NCI-H2171 treated with DMSO at 0.1 percent for 48 hours (cell line): ENCODE measurements around the gene PIK3R5.
"Not testable (repeated sequence)": the region's sequence is repeated elsewhere in the genome, so short reads cannot be mapped to it uniquely, and the experiment has no call there.

Experiments used
- DNase-seq: peaks from one replicate; lab custom pipeline; 2025; lab: John Stamatoyannopoulos, UW

Gene PIK3R5

GRCh38 chr17:8984225-8984624 is 18.7 kb upstream of the PIK3R5 start:
- DNase-seq, result not testable (repeated sequence)

DNA sequence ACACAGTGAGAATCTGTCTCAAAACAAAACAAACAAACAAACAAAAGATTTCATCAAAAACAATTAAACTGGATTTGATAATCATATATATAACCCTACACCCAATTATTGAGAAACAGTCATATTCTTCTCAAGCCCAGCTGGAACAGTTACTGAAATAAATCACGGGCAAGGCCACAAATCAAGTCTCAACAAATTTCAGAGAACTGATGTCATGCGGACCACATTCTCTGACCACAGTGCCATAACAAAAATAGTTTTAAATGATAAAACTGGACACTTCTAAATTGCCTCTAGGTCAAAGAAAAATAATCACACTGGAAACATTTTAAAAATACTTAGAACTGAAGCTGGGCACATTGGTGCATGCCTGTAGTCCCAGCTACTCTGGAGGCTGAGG is 15.9 kb upstream of the PIK3R5 start:
- no peak for DNase-seq

DNA sequence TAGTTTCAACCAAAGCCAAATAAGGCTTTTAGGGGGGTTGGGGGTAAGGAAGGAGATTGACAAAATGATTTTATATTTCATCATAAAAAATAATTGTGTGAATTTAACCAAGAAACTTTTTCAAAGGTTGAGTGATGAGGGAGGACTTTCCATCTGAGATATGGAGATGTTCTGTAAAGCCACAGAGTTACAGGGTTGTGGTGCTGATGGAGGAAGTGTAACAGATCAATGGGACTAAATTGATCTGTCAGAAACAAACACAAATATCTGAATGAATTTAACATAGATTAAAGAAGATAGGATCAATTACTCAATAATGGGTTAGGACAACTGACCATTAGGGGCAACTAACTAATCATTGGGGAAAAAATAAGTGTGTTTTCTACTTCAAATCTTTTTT is 14.2 kb upstream of the PIK3R5 start:
- no peak for DNase-seq

GRCh38 chr17:8976638-8977037 is 11.1 kb upstream of the PIK3R5 start:
- DNase-seq, result no peak

DNA sequence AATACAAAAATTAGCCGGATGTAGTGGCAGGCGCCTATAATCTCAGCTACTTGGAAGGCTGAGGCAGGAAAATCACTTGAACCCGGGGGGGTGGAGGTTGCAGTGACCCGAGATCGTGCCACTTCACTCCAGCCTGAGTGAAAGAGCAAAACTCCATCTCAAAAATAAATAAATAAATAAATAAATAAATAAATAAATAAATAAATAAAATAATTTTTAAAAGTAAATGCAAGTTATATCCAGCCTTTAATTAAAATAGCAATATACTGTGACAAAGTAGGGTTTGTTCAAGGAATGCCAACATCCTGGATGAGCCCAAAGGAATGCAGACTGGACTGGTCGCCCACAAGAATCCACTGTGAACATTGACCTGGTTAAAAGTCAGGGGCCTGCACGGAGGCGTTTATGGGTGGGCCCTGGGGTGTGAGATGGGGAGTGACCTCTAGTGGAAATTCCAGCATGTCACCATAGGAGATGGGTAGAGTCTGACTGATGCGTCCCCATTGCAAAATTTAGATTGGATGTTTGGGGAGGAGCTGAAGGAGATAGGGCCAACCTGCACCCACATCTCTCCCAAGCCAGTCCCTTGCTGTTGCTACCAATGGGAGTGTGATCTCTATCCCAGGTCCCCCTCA is 9.7 kb upstream of the PIK3R5 start:
- no peak for DNase-seq

GRCh38 chr17:8969901-8970300 is 4.4 kb upstream of the PIK3R5 start:
- no peak for DNase-seq

DNA sequence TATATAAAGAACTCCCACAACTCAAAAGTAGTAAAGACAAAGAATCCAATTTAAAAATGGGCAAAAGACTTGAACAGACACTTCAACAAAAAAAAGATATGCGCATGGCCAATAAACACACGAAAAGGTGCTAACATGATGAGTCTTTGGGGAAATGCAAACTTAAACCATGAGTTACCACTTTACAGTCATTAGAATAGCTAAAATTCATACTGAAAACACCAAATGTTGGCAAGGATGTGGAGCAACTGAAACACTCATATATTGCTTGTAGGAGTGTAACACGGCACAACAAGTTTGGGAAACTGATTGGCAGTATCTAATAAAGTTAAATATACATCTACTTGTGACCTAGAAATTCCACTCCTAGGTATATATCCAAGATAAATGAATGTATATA is 3.0 kb upstream of the PIK3R5 start:
- DNase-seq, result no peak

GRCh38 chr17:8967861-8968260 is 2.4 kb upstream of the PIK3R5 start:
- no peak for DNase-seq

- DNase-seq, result no peak
Observed at GRCh38 chr17:8966926-8967325, 1.4 kb upstream of the PIK3R5 start.

DNA sequence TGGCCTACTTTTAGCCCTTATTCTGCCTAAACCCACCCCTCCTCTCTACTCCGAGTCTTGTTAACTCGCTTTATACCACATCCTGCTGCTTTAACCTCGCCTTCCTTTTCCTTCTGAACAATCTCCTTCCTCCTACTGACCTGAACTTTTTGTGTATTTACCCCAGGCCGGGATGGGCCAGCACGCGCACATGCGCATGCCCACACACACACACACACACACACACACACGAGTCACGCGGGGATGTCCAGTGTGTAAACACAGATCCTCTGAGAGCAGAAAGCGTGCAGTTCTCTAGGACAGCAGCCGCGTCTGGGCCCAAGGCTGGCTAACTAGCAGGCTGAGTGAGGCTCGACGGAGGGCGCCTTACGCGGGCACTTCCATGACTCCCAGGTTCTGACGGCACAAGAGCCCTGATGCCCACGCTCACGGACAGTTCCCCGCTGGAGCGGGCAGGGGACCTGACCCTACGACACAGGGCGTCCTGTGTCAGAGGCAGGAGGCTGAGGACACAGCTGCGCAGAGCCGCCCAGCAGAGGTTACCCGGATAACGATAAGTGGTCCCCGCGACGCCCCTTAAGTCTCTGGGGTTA is 610 bp downstream of the PIK3R5 start:
- no peak for DNase-seq

- no peak for DNase-seq
Observed at GRCh38 chr17:8963647-8964258, 1.8 kb downstream of the PIK3R5 start.

GRCh38 chr17:8963014-8963413 is 2.5 kb downstream of the PIK3R5 start:
- no peak for DNase-seq

- no peak for DNase-seq
Observed at GRCh38 chr17:8961829-8962228, 3.7 kb downstream of the PIK3R5 start.

- DNase-seq, result no peak
Observed at GRCh38 chr17:8960325-8961140, 5.0 kb downstream of the PIK3R5 start.

DNA sequence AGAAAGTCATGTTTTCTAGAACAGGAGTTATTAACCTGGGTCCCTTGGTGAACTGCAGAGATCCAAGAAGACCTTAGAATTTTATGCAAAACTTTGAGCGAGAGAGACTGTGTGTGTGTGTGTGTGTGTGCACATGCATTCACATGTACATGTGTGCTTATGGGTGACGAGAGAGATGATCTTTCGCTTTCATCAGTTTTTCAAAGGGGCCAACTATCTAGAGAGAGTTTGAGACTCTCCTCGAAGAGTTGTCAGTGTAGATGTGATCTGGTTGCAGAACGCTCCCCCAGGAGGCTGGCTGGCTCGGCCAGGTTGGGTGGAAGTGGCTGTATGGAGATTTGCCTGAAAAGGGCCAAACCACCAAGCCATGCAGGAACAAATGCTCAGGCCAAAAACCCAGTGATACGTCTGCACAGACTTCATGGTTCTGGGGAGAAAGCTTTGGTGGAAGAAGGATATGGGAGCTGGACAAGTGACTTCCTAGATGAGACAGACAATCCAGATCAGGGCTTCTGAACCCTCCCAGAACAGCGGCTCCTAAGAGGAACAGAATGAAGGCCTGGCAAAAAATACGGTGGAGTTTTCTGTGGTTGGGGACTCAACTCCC is 6.1 kb downstream of the PIK3R5 start:
- DNase-seq, result no peak

DNA sequence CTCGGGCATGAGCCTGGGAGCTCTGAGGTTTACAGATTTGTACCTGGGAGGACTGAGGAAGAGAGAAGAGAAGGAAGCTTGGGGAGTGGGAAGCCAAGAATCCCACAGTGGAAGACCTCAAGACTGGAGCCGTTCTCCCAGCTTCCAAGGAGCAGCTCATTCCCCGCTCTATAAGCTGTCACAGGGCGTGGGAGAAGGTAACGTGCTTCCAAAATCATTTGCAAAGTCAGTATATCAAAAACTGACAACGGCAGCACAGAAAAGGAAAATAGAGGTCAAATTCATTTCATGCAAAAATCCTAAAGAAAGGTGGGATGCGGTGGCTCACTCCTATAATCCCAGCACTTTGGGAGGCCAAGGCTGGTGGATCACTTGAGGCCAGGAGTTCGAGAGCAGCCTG is 7.8 kb downstream of the PIK3R5 start:
- DNase-seq, result no peak

GRCh38 chr17:8956465-8956902 is 9.0 kb downstream of the PIK3R5 start:
- no peak for DNase-seq

GRCh38 chr17:8955021-8955959 is 10.2 kb downstream of the PIK3R5 start:
- no peak for DNase-seq

DNA sequence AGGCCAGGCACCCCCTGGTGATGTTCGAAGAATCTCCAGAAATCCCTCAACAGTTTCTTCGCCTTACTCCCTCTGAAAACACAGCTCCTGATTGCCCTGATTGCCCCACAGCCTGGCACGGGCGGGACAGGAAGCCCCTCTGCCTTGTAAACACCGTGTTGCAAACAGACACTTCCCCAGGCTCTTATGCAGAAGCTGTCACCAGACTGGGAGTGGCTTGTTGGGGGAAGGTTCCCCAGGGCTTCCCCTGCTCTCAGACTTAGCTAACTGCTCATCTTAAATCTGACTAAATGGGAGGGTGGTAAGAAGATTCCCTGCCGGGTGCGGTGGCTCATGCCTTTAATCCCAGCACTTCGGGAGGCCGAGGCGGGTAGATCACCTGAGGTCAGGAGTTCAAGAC is 11.2 kb downstream of the PIK3R5 start:
- DNase-seq, result no peak

GRCh38 chr17:8953156-8953885 is 12.2 kb downstream of the PIK3R5 start:
- DNase-seq, result no peak

DNA sequence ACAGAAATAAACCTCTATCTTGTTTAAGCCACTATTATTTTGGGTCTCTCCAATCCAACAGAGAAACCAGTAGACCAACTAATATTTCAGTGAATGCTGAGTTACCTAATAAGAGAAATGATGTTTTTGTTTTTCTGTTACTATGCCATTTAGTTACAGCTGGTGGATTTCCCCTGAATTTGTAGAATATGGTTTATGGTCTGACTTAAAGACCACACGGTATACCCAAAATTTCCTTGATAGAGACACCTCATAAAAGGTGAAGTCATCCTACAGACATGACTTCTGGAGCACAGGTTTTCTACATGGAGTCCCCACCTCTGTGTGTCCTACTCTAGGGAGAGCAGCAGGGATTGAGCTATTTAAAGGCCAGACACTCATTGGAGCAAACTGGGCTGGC is 13.3 kb downstream of the PIK3R5 start:
- no peak for DNase-seq
